Erythroblast (primary cell): ENCODE data around the gene COL6A3.
"Not testable (repeated sequence)": the region's sequence is repeated elsewhere in the genome, so short reads cannot be mapped to it uniquely, and the experiment has no call there.

Experiments
- DNase-seq, 2 experiments: peaks; one replicate each; lab custom pipeline; 2025; lab: John Stamatoyannopoulos, UW
- GATA1 ChIP-seq: IDR thresholded peaks from 2 replicates; pipeline ENCODE4 v1.6.1; 2011; ENCODE audit warnings: low read depth, mild to moderate bottlenecking, control low read depth, low read length, moderate library complexity
- POLR2A ChIP-seq: IDR thresholded peaks from 2 replicates; pipeline ENCODE4 v1.6.1; 2011; ENCODE audit warnings: mild to moderate bottlenecking, low read length

COL6A3 gene

GRCh38 chr2:237365671-237366070 lies 48.3 kb downstream of the COL6A3 start:
- DNase-seq = no peak
- TF ChIP-seq GATA1 = no peak
- TF ChIP-seq POLR2A = no peak

- DNase-seq = no peak
- TF ChIP-seq GATA1 = no peak
- TF ChIP-seq POLR2A = no peak
These were observed 49.3 kb downstream of the COL6A3 start for GRCh38 chr2:237364655-237365054.

- no peak for TF ChIP-seq GATA1
- no peak for TF ChIP-seq POLR2A
- no peak for DNase-seq
These were observed 52.6 kb downstream of the COL6A3 start for GRCh38 chr2:237361194-237362004.

GRCh38 chr2:237359894-237360780 lies 53.8 kb downstream of the COL6A3 start:
- TF ChIP-seq GATA1 (no peak), POLR2A (no peak)
- DNase-seq = no peak

GRCh38 chr2:237359518-237359840 lies 54.5 kb downstream of the COL6A3 start:
- TF ChIP-seq POLR2A (no peak), GATA1 (no peak)
- no peak for DNase-seq

- DNase-seq = no peak
- TF ChIP-seq POLR2A = no peak
- TF ChIP-seq GATA1 = no peak
These were observed 55.0 kb downstream of the COL6A3 start for GRCh38 chr2:237358721-237359517.

- TF ChIP-seq GATA1 (no peak), POLR2A (no peak)
- DNase-seq = no peak
These were observed 58.3 kb downstream of the COL6A3 start for GRCh38 chr2:237355701-237356100.

GRCh38 chr2:237354892-237355291 lies 59.1 kb downstream of the COL6A3 start:
- TF ChIP-seq POLR2A (no peak), GATA1 (no peak)
- no peak for DNase-seq

- DNase-seq = not testable (repeated sequence)
These were observed 59.8 kb downstream of the COL6A3 start for GRCh38 chr2:237354172-237354571.

GRCh38 chr2:237353215-237353614 lies 60.7 kb downstream of the COL6A3 start:
- TF ChIP-seq POLR2A (no peak), GATA1 (no peak)
- no peak for DNase-seq

- no peak for DNase-seq
- TF ChIP-seq POLR2A = no peak
- no peak for TF ChIP-seq GATA1
These were observed 61.6 kb downstream of the COL6A3 start for GRCh38 chr2:237352279-237352845.

GRCh38 chr2:237351796-237352195 lies 62.2 kb downstream of the COL6A3 start:
- no peak for DNase-seq
- TF ChIP-seq POLR2A (no peak), GATA1 (no peak)

- TF ChIP-seq GATA1 (no peak), POLR2A (no peak)
- DNase-seq = no peak
These were observed 62.9 kb downstream of the COL6A3 start for GRCh38 chr2:237351046-237351445.
